Activated CD4-positive, alpha-beta T cell treated with anti-CD3 and anti-CD28 coated beads for 4 hours (primary cell): Measurements from ENCODE around the gene CDH4.

ENCODE experiments used
- DNase-seq, 2 donors: peaks; one replicate each; pipeline ENCODE4 v3.0.0-alpha.2; 2020

The CDH4 gene

DNA sequence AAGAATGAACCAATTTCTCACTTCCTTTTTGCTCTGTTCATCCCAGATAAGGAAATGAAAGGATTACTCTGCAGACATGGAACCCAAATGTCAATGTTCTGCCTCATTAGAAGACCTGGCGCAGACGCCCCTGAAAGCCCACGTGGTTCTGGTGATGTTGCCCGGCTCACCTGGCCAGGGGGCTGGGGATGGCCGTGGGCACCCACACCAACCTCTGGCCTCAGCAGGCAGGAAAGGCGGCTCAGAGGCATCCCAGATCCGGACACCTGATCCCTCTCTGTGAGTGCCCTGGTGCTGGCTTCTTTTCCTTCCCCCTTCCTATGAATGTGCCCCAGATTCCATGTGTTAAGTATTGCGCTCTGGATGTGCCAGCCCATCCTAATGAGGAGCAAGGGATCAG, 33.6 kb downstream of the CDH4 start:
- no peak for DNase-seq

DNA sequence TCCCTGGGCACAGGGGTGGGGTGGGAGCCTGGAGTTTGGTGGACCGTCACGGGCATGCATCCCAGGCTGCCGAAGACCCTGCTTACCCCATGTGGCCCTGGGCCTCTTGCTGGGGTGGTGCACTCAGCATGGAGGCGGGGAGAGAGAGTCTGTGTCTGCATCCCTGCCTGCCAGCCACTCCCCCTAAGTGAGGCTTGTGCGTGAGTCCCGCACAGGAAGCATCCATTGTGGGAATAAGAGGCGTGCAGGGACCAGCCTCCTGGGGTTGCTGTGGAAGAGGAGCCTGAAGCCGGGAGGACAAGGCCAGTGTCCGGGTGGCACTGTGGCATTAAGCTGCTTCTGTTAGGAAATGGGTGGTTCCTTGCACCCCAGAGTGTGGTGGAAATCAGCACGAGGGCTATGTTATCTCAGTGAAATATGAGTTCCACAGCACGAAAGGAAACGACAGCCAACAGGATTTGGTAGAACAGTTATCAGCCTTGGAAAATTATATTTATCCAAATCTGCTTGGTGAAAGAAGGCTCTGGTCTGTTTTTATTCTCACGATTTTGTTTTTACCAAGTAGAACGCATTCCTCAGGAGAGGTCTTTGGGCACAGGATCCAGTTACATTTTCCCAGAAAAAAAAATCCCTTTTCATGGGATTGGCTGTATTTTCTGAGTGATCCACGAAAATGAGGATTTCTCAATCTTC, 35.7 kb downstream of the CDH4 start:
- no peak for DNase-seq

GRCh38 chr20:61288331-61288784, 36.3 kb downstream of the CDH4 start:
- DNase-seq: no peak

- DNase-seq: no peak
Measured at GRCh38 chr20:61289166-61289565, 37.1 kb downstream of the CDH4 start.

DNA sequence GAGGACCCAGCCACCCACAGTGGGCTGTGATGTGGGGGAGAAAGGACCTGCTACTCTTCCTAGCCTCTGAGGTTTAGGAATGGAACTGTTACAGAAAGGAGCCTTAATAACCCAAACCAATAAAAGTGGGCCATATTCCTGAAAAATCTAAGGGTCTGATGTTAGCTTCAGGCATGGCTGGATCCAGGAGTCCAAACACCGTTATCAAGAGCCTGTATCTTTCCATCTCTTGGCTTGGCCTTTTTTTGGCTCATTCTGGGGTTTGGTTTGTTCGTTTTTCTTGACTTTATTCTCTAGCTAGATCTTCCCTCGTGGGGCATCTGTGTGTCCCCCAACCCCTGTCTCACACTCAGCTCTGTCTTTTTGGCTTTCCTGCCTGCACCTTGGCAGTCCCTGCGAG, 38.7 kb downstream of the CDH4 start:
- DNase-seq: no peak

GRCh38 chr20:61291166-61291829, 39.2 kb downstream of the CDH4 start:
- no peak for DNase-seq

- DNase-seq: no peak
Measured at GRCh38 chr20:61292391-61292790, 40.3 kb downstream of the CDH4 start.

GRCh38 chr20:61292821-61293612, 41.0 kb downstream of the CDH4 start:
- no peak for DNase-seq

- DNase-seq: no peak
Measured at GRCh38 chr20:61293951-61294350, 41.9 kb downstream of the CDH4 start.

DNA sequence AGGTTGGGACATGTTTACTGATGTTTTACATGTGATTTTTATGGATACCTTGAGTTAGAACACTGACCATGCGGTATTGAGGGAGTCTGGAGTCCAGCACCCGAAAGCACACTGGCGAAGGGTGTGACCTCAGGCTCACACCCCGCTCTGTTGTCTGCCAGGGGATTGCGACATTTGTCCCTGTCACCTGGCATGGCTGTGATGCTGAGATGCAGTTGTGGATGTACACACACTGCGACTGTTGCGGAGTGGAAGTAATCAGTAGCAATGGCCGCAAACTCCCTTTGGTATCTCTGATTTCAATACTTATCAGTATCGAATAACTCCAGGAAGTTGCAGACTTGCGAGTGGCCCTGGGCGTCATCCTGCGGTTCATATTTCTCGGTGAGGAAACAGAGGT, 43.2 kb downstream of the CDH4 start:
- DNase-seq: no peak

- DNase-seq: no peak
Measured at GRCh38 chr20:61295682-61296628, 43.9 kb downstream of the CDH4 start.

GRCh38 chr20:61296629-61297019, 44.6 kb downstream of the CDH4 start:
- DNase-seq: no peak

DNA sequence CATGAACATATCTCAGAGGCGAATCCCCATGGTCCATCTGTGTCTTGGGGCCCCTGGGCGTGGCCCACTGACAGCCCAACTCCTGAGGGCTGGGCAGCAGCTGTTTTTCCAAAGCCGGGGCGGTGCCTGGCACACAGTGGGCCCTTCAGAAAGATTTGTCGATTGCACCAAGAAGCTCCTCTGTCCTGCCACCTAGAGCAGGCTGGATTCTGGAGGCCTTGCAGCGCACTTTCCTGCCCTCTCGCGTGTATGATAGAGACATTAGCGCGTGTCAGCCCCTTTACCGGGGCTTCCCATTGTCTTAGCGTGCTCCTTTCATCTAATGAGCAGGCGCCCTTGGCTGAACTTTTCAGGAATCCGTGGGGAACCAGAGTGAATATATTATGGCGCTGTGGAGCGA, 45.4 kb downstream of the CDH4 start:
- no peak for DNase-seq

DNA sequence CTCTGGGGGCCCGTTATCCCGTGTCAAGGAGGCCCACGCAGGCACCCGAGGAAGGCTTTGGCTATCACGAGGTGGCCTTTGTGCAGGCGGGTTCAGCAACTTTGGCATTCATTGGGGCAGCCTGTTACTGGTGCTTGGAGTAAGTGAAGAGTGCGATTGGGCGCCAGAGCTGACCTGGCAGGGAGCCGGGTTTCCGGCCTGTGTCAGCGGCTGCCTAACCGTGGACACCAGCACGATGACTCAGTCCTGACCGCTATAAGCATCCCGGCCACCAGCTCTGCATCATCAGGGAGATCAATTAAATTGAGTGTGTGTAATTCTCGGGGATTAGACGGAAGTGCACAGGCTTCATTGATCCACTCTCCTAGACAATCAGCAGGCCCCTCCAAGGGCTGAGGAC, 45.9 kb downstream of the CDH4 start:
- no peak for DNase-seq

DNA sequence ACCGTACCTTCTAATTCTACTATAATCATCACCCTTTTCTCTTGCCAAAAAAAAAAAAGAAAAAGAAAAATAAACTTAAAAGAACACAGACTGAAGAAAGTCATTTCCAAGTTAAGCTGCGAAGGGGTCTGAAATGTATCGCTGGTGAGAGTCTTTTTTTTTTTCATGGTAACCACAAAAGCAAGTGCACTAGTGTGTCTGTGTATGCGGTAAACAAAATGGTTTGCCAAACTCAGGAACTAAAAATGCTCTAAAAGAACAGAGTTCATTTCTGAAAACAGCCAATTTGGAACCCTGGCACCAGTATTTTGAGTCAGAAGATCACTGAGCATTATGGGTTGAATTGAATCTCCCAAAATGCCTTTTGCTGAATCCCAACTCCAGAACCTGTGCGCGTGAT, 46.6 kb downstream of the CDH4 start:
- DNase-seq: no peak

DNA sequence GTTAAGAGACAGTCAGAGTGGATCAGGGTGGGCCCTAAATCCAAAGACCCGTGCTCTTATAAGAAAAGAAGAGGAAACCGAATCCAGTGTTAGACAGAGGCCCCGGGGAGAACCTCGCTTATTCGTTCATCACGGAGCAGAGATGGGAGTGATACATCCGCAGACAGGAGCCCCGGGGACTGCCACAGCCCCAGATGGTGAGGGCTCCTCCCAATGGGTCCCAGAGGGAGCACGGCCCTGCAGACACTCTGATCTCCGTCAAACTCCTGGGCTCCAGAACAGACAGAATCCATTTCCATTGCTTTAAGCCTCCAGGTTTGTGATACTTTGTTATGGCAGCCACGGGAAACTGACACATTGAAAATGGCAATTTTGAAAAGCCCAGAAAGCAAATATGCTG, 47.0 kb downstream of the CDH4 start:
- DNase-seq: no peak

GRCh38 chr20:61299618-61300017, 47.6 kb downstream of the CDH4 start:
- no peak for DNase-seq

DNA sequence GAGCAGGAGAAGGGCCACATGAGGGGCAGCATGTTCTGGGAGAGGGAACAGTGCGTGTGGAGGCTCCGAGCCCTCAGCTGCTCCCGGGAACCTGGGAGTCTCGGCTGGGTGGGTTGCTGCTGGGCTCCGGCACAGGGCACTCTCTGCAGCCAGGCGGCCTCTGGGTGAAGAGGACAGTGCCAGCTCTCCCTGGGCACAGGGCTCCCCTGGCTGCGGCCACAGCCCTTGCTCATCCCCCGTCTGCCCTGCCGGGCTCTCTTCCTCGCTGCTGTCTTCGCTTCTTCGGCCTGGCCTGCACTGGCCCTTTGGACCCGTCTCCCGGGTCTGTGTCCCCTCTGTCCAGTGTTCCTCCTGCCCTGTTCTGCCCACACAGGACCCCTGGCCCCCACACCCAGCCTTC, 48.2 kb downstream of the CDH4 start:
- no peak for DNase-seq

DNA sequence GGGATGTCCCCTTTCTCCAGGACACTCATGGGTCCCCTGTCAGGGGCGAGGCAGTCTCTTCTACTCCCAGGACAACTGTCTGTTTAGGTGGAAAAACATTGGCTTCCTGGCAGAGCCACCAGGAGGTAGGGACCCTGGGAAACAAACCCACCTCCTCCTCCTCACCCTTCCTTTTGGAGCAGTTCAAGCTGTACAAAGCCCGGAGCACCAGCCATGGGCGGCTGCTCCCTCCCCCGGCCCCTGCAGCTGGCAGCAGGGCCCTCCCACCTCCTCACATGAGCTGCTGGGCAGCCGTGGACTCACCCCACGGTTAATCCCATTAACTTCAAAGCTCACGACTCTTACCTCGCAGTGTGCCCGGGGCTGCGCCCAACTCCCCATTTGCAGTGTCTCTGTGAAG, 48.6 kb downstream of the CDH4 start:
- no peak for DNase-seq

GRCh38 chr20:61301711-61302525, 49.9 kb downstream of the CDH4 start:
- DNase-seq: no peak

DNA sequence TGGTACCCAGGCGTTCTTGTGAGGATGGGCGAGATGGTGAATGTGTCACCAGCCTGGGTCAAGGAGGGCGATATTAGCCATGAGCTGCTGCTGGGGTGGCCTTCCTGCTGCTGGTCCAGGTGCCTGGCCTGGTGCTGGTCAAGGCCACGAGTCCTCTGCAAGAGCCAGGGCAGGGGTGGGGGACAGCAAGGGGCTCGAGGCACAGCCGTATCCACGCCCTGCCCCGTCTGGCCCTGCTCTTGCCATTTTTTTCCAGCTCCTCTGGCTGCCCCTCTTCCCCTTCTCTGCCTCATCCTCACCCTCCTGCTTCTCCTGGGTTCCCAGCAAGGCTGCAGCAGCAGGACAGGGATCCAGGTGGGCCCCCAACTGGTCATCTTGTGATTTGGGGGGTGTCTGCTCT, 51.2 kb downstream of the CDH4 start:
- no peak for DNase-seq

DNA sequence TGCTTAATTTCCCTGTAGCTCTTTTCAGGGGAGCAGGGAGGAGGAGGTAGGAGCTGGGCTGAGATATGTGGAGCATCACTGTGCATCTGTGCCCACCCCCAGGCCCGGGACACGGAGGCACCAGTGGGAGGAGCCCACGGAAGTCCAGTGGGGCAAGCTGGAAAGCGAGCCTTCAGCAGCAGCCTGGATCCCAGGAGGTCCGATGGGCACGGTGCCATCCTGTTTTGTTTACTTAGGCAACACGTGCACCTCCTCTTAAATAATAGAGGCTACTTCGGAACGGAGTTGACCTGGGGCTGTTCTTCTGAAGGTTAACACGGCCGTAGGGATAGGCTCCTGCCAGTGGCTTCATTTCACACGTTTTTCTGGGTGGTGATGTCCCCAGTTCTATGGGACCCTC, 51.6 kb downstream of the CDH4 start:
- no peak for DNase-seq
